GM12801 (cell line): ENCODE data around the gene TOP1.

ENCODE experiments used
- CTCF ChIP-seq: IDR thresholded peaks from one replicate; pipeline ENCODE4 v1.5.1; 2011; ENCODE audit warnings: control low read depth; ENCODE audit not compliant: insufficient read length; ENCODE audit errors: extremely low read depth

Gene TOP1

GRCh38 chr20:41173161-41173721 lies 144.6 kb downstream of the TOP1 start:
- TF ChIP-seq CTCF: no peak

GRCh38 chr20:41173791-41174341 lies 145.2 kb downstream of the TOP1 start:
- TF ChIP-seq CTCF: no peak
